Cardiac septum (tissue), 1 donor: Measurements from ENCODE around the gene ZNF600. TPM values are rescaled to one million over a fixed set of nuclear protein-coding genes. Genes with fewer than 3 reads are reported as not detected.

Source experiments
- total RNA-seq: library from RNA; stranded (reverse); fragmentation: NEBNext Ultra II Directional; extraction: Animal tissue kit (Norgen Biotek cat#: 25700); gene quantifications from one replicate; pipeline ENCODE4 v1.2.1, GENCODE V29; 2021
- donor health status: DM: no; HTN: no; CAD: no.

The ZNF600 gene
- total RNA-seq, 1 donor from 2014 or later = 2.2 TPM

Other genes starting within 250 kb of the ZNF600 start
- 20.7 TPM for gene ZNF701, start 216.5 kb downstream of the ZNF600 start, total RNA-seq
- 16.8 TPM for gene ZNF83, start 148.4 kb downstream of the ZNF600 start, total RNA-seq
- 6.8 TPM for gene ZNF611, start 51.7 kb downstream of the ZNF600 start, total RNA-seq
- gene ZNF28, start 34.8 kb upstream of the ZNF600 start, total RNA-seq = 8.0 TPM
- gene ZNF468, start 70.8 kb upstream of the ZNF600 start, total RNA-seq = 7.8 TPM
- gene ZNF320, start 110.8 kb upstream of the ZNF600 start, total RNA-seq = 9.2 TPM
- gene ZNF888, start 136.6 kb upstream of the ZNF600 start, total RNA-seq = 1.3 TPM
- 5.2 TPM for gene ZNF816, start 176.1 kb upstream of the ZNF600 start, total RNA-seq
- gene ERVV-1, start 227.1 kb upstream of the ZNF600 start, total RNA-seq = not detected